Measurements from ENCODE around the gene NFIB. TPM values are rescaled to one million over a fixed set of nuclear protein-coding genes. Genes with fewer than 3 reads are reported as not detected.

NFIB gene
- total RNA-seq, 2 donors from 2014 or later, result 47.0 to 65.9 TPM

DNA sequence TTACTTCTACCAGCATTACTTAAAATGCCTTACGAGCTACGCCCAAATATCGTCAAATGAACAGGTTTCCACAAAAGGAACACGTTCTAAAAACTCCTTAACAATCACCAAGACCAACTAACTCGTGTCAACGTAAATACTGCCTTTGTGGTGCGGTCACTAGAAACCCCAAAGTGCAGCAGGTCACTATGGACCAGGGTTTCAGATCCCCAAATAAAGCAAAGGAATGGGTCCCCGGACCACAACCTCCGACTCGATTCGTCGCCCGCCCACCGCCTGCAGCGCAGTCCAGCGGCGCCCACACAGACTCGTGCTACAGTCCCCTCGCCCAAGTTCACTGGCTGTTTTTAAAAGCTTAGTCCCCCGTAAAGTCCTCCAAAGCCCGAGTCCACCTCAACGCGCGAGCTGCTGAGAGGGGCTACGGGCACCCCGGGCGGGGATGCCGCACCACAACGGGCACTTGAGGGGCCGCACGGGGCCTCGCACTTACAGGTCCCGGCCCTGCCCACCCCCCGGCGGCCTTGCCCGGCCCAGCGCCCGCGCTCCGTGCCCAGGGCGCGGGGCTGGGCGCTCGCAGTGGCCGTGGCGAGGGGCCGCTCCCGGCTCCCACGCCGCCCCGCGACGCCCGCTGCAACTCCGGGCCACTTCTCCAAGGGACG, 1.1 kb downstream of the NFIB start:
- 0 to 1% methylated on average over 34 to 56 of the region's 56 CpGs for WGBS, 2 donors
- Histone ChIP-seq H3K27me3 (no peaks in the 10 kb centered on the region), H3K4me3 (peak overlapping the region; percentile 77 to 89), H3K4me1 (peaks cover 34% of the 10 kb centered on the region), H3K36me3 (replicated peaks in 1 of 2; ENCODE audit: insufficient read depth in 1 of 2, low read depth in 2 of 2) (no peaks in the 10 kb centered on the region), H3K27ac (peak overlapping the region; percentile 98 to 100 (median 98)), H3K9me3 (no peaks in the 10 kb centered on the region)
- DNase-seq (peak; percentile 39 to 63 (median 44)), ATAC-seq (no peak)
- intact Hi-C loops (cut with DNase I), result no loop called here
- TF ChIP-seq, protein P1, sequence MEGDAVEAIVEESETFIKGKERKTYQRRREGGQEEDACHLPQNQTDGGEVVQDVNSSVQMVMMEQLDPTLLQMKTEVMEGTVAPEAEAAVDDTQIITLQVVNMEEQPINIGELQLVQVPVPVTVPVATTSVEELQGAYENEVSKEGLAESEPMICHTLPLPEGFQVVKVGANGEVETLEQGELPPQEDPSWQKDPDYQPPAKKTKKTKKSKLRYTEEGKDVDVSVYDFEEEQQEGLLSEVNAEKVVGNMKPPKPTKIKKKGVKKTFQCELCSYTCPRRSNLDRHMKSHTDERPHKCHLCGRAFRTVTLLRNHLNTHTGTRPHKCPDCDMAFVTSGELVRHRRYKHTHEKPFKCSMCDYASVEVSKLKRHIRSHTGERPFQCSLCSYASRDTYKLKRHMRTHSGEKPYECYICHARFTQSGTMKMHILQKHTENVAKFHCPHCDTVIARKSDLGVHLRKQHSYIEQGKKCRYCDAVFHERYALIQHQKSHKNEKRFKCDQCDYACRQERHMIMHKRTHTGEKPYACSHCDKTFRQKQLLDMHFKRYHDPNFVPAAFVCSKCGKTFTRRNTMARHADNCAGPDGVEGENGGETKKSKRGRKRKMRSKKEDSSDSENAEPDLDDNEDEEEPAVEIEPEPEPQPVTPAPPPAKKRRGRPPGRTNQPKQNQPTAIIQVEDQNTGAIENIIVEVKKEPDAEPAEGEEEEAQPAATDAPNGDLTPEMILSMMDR (IDR thresholded peaks at IDR 0.05), result no peak
- peak in 2 of 3 donors; percentile 16 to 25 for TF ChIP-seq POLR2A (IDR thresholded peaks at IDR 0.05)

DNA sequence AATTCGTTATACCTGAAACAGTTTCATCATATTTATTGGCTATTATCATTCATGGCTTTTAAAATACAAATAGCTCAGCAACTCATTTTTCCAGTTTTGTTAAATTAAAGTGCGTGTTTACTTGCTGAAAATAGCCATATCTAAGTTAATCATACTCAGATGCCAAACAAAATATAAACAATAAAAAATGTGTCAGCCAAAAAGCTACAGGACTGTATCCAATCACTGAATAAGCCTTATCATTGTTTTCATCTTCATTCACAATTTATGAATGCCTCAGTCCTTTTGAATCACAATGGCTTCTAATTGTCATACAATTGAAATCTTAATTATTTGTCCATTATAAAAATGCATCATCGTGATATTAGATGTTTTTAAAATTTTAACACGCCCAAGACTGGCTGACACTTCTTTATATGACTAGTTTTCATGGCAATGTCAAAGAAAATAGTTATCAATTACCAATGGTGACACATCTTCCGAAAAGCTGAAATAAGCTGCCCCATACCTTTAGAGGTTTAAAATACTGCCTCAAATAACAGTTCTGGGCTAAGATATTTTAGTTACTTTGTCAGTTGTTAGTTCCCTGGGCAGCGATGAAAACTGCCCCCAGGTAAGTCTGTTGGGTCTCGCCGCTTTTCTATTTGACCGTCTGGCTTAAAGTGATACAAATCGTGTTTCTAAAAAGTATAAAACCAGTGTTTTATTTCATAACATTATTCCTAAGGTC, 1.8 kb downstream of the NFIB start:
- H3K4me1 ChIP-seq, result peaks cover 36% of the 10 kb centered on the region
- WGBS, 2 donors, result 8% methylated on average over 10 of the region's 10 CpGs

DNA sequence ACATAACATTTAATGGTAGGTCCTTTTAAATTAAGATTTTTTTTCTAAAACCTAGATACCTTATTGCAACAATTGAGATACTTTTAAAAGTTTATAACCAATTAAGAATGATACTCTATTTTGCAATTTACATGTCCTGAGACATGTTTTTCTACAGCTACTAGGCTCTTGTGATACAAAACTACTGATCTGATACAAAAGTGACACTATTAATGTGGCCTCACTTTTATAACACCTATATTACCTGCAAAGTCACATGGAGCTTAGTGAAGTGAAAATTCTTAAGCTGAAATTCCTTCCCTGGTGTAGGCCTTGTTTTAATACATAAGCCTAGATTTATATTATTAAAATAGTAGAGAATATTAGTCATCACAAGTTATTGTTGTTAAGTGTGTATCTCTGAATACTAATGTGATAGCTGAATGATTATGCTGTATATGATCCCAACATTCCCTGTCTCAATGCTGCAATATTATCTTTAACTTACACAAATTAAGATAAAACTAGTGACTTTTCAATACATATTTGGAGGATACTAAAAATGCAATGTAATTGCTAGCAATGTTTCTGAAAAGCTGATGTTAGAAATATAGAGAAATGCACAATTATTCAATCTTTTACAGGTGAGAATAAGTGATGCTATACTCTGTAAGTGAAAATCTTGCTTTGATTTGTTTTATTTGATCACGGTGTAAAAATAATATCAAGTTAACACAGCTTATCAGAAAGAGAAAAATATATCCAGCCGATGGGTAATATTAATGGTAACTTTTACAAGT, 2.6 kb downstream of the NFIB start:
- intact Hi-C loops (cut with DNase I), result no loop called here
- H3K4me1 ChIP-seq, result peaks cover 36% of the 10 kb centered on the region
- WGBS, 2 donors, result 12 to 13% methylated on average over 2 of the region's 2 CpGs
- H3K27ac ChIP-seq, result peak overlapping the region; percentile 98 to 100 (median 98)
- H3K9me3 ChIP-seq, result no peaks in the 10 kb centered on the region
- H3K27me3 ChIP-seq, result no peaks in the 10 kb centered on the region
- DNase-seq (no peak), ATAC-seq (no peak)
- H3K4me3 ChIP-seq, result peak overlapping the region in 1 of 2 donors; percentile 77
- TF ChIP-seq, protein P1 (IDR thresholded peaks at IDR 0.05), result no peak
- no peak for TF ChIP-seq POLR2A (IDR thresholded peaks at IDR 0.05)
- no peaks in the 10 kb centered on the region for H3K36me3 ChIP-seq (replicated peaks in 1 of 2; ENCODE audit: insufficient read depth in 1 of 2, low read depth in 2 of 2)

More for the DNA sequence above, 1.8 kb downstream of the NFIB start:
- H3K36me3 ChIP-seq (replicated peaks in 1 of 2; ENCODE audit: insufficient read depth in 1 of 2, low read depth in 2 of 2), result no peaks in the 10 kb centered on the region
- DNase-seq (no peak), ATAC-seq (no peak)
- no peaks in the 10 kb centered on the region for H3K27me3 ChIP-seq
- peak overlapping the region; percentile 98 to 100 (median 98) for H3K27ac ChIP-seq
- H3K9me3 ChIP-seq, result no peaks in the 10 kb centered on the region
- TF ChIP-seq, protein P1 (IDR thresholded peaks at IDR 0.05), result no peak
- TF ChIP-seq POLR2A (IDR thresholded peaks at IDR 0.05), result no peak
- peak overlapping the region in 1 of 2 donors; percentile 77 for H3K4me3 ChIP-seq
- intact Hi-C loops (cut with DNase I), result no loop called here

DNA sequence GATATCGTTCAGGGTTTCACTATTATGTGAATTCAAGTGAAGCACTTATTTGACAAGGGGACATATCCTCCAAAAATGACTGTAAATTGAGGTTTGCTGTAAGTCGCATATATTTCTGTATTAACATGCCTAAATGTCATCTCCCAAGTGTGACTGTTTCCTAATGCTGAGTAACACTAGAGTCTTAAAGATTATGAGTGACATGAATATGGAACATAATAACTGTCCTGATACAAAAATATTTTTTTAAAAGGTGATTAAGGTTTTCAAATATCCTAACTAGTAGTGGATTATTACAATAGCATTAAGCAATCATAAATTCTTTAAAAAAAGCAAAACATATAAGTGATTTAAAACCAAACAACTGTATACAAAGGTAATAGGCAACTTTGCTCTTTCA, 3.6 kb downstream of the NFIB start:
- intact Hi-C loops (cut with DNase I), result no loop called here
- WGBS, 2 donors, result 6 to 12% methylated on average over 2 of the region's 2 CpGs
- H3K36me3 ChIP-seq (replicated peaks in 1 of 2; ENCODE audit: insufficient read depth in 1 of 2, low read depth in 2 of 2), result no peaks in the 10 kb centered on the region
- H3K4me1 ChIP-seq, result peaks cover 39% of the 10 kb centered on the region
- no peak for DNase-seq
- H3K27ac ChIP-seq, result peak overlapping the region; percentile 73 to 100 (median 89)
- no peak for TF ChIP-seq POLR2A (IDR thresholded peaks at IDR 0.05)
- TF ChIP-seq, protein P1 (IDR thresholded peaks at IDR 0.05), result no peak
- no peaks in the 10 kb centered on the region for H3K9me3 ChIP-seq
- H3K4me3 ChIP-seq, result no peak overlapping the region
- no peaks in the 10 kb centered on the region for H3K27me3 ChIP-seq
- no peak for ATAC-seq

All from body of pancreas (tissue), 4 donors.